ENCODE data around the gene CDC42EP5. TPM values are rescaled to one million over a fixed set of nuclear protein-coding genes. Genes with fewer than 3 reads are reported as not detected.

The CDC42EP5 gene
- total RNA-seq, 6 experiments from 2014 or later = 45.9 to 70.5 (median 56.9) TPM

DNA sequence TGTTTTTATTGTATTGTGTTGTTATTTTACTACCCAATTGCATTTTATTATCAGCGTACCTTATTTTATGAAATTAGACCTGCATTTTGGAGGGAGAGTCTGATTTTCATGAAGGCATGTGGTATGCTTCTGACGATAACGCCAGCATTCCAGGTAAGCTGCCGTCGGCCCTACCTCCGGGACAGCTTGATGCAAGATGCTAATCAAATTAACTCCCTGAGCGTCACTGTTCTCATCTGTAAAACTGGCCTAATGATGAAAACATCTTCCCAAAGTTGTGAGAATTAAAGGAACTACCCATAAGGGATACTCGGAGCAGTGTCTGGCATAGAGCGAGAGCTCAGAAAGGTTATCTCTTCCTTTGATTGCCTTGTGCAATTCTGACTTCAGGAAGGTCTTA lies 16.7 kb upstream of the CDC42EP5 start:
- no peak for DNase-seq
- Mint-ChIP-seq H3K4me1 (ENCODE audit: low read depth) (no peaks in the 10 kb centered on the region; the same call in 1 of the 2 replicates), H3K27me3 (ENCODE audit: insufficient read depth) (peaks cover 20% of the 10 kb centered on the region), H3K9me3 (peaks cover 8% of the 10 kb centered on the region; the same call in 1 of the 2 replicates), H3K36me3 (ENCODE audit: low read depth) (no peaks in the 10 kb centered on the region), H3K4me3 (no peak overlapping the region), H3K27ac (no peak overlapping the region)
- TF ChIP-seq, protein P1, sequence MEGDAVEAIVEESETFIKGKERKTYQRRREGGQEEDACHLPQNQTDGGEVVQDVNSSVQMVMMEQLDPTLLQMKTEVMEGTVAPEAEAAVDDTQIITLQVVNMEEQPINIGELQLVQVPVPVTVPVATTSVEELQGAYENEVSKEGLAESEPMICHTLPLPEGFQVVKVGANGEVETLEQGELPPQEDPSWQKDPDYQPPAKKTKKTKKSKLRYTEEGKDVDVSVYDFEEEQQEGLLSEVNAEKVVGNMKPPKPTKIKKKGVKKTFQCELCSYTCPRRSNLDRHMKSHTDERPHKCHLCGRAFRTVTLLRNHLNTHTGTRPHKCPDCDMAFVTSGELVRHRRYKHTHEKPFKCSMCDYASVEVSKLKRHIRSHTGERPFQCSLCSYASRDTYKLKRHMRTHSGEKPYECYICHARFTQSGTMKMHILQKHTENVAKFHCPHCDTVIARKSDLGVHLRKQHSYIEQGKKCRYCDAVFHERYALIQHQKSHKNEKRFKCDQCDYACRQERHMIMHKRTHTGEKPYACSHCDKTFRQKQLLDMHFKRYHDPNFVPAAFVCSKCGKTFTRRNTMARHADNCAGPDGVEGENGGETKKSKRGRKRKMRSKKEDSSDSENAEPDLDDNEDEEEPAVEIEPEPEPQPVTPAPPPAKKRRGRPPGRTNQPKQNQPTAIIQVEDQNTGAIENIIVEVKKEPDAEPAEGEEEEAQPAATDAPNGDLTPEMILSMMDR (IDR thresholded peaks at IDR 0.05) = no peak

DNA sequence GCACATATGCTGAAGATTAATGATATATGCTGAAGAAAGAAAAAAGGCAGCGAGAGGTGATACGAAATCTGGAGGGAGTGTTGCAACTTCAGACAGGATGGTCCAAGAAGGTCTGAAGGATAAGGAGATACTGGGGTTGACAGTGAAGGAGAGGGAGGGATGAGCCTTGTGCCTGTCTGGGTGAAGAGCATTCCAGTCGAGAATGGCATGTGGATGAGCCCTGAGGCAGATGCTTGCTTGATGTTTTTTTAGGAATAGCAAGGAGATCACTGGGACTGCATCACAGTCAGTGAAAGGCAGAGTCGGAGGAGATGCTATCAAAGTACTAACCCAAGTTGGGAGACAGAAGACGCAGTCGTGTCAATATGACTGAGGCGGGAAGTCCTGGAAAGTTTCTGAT lies 16.2 kb upstream of the CDC42EP5 start:
- H3K27ac Mint-ChIP-seq = no peak overlapping the region
- peaks cover 8% of the 10 kb centered on the region; the same call in 1 of the 2 replicates for H3K9me3 Mint-ChIP-seq
- no peak for DNase-seq
- no peak overlapping the region for H3K4me3 Mint-ChIP-seq
- TF ChIP-seq, protein P1 (IDR thresholded peaks at IDR 0.05) = no peak
- no peaks in the 10 kb centered on the region for H3K36me3 Mint-ChIP-seq (ENCODE audit: low read depth)
- H3K27me3 Mint-ChIP-seq (ENCODE audit: insufficient read depth) = peaks cover 20% of the 10 kb centered on the region
- no peaks in the 10 kb centered on the region; the same call in 1 of the 2 replicates for H3K4me1 Mint-ChIP-seq (ENCODE audit: low read depth)

DNA sequence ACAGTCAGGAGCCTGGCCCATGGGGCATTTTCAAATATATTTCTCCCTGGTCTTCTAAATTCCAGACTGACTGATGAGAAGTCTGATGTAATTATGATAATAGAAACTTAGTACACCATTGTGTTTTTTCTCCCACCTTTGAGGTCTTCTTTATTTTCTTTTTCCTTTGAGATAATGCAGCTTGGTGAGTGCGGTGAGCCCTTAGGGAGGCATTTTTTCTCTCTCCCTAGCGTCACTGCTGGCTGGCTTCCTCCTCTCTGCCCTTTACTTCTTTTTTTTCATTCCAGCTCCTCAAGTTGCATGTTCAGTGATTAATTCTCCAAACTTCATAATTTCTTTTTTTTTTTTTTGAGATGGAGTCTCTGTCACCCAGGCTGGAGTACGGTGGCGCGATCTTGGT lies 12.8 kb upstream of the CDC42EP5 start:
- no peaks in the 10 kb centered on the region for H3K4me1 Mint-ChIP-seq (ENCODE audit: low read depth)
- H3K4me3 Mint-ChIP-seq = no peak overlapping the region
- peaks cover 13% of the 10 kb centered on the region for H3K27me3 Mint-ChIP-seq (ENCODE audit: insufficient read depth)
- H3K9me3 Mint-ChIP-seq = no peaks in the 10 kb centered on the region
- TF ChIP-seq, protein P1 (IDR thresholded peaks at IDR 0.05) = no peak
- no peaks in the 10 kb centered on the region for H3K36me3 Mint-ChIP-seq (ENCODE audit: low read depth)
- DNase-seq = no peak
- no peak overlapping the region for H3K27ac Mint-ChIP-seq

DNA sequence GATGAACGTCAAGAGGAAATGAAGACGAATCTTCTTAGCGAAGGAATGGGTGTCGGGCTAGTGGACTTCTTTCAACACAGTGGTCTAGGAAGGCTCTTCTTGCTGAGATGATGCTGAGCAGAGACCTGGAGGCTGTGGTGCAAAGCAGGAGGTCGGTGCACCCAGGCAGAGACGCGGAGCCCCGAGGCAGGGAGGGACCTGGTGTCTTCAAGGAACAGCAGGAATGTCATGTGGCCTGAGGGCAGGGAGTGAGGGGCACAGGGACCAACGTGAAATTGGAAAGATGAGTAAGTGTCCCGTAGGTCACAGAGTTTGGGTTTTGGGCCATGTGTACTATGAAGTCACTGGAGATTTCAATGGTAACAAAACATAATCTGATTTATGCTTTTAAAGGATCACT lies 11.4 kb upstream of the CDC42EP5 start:
- no peaks in the 10 kb centered on the region for H3K36me3 Mint-ChIP-seq (ENCODE audit: low read depth)
- no peak for DNase-seq
- H3K4me1 Mint-ChIP-seq (ENCODE audit: low read depth) = no peaks in the 10 kb centered on the region; the same call in 1 of the 2 replicates
- TF ChIP-seq, protein P1 (IDR thresholded peaks at IDR 0.05) = no peak
- peaks cover 11% of the 10 kb centered on the region for H3K27me3 Mint-ChIP-seq (ENCODE audit: insufficient read depth)
- no peak overlapping the region for H3K4me3 Mint-ChIP-seq
- no peaks in the 10 kb centered on the region for H3K9me3 Mint-ChIP-seq
- no peak overlapping the region for H3K27ac Mint-ChIP-seq

DNA sequence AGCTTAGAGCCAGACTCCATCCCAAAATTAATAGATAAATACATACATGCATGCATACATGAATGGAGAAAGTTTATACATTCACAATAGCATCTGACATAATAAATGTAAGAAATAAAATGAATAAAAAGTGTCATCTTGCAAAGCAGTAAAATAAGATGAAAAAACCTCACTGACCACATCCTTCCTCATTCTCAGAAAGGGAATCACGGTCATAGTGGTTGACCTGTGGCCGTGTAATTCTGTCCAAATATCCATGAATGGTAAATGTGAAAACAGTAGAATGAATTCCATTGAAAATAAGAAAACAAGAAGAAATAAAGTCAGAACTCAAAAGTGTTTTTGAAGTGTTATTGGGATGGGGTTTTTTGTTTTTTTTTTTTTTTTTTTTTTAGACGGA lies 9.8 kb upstream of the CDC42EP5 start:
- Mint-ChIP-seq H3K4me3 (no peak overlapping the region), H3K36me3 (ENCODE audit: low read depth) (no peaks in the 10 kb centered on the region), H3K27me3 (ENCODE audit: insufficient read depth) (peaks cover 11% of the 10 kb centered on the region), H3K27ac (no peak overlapping the region), H3K4me1 (ENCODE audit: low read depth) (no peaks in the 10 kb centered on the region; the same call in 1 of the 2 replicates), H3K9me3 (no peaks in the 10 kb centered on the region)
- TF ChIP-seq, protein P1 (IDR thresholded peaks at IDR 0.05) = no peak
- no peak for DNase-seq

Measured in HFFc6 (cell line).